Uterus (tissue), 4 donors: ENCODE results near the gene TRNT1. TPM values are rescaled to one million over a fixed set of nuclear protein-coding genes. Genes with fewer than 3 reads are reported as not detected.

Source experiments
- DNase-seq, 2 donors: peaks; one replicate each; pipeline ENCODE4 v3.0.0-alpha.2; 2019 to 2020
- H3K27ac ChIP-seq, 2 donors: fragments of 200-600 bp; sonication (generic); 1 replicate in 1 of 2; 2 replicates in 1 of 2; pipeline ENCODE4 v1.5.1; 2016 to 2018
- H3K27me3 ChIP-seq, 2 donors: fragments of 200-600 bp; sonication (generic); one replicate each; pipeline ENCODE4 v1.5.1; 2018 to 2019; ENCODE audit warnings: control low read depth in 1 of 2
- H3K36me3 ChIP-seq, 2 donors: fragments of 200-600 bp; sonication (generic); one replicate each; pipeline ENCODE4 v1.5.1; 2019; ENCODE audit warnings: control low read depth in 1 of 2
- H3K4me1 ChIP-seq, 2 donors: fragments of 200-600 bp; sonication (generic); one replicate each; pipeline ENCODE4 v1.5.1; 2018 to 2019; ENCODE audit warnings: control low read depth in 1 of 2
- H3K4me3 ChIP-seq, 2 donors: fragments of 200-600 bp; sonication (generic); 1 replicate in 1 of 2; 2 replicates in 1 of 2; pipeline ENCODE4 v1.5.1; 2018 to 2019; ENCODE audit warnings: mild to moderate bottlenecking in 1 of 2
- H3K9me3 ChIP-seq, 2 donors: fragments of 200-600 bp; sonication (generic); one replicate each; pipeline ENCODE4 v1.5.1; 2019; ENCODE audit warnings: control low read depth in 1 of 2
- CTCF ChIP-seq, 4 experiments: fragments of 200-600 bp in 2 of 4; fragments of 450-650 bp in 2 of 4; sonication (generic) in 2 of 4; IDR thresholded peaks; one replicate each; pipeline ENCODE4 v1.5.1; 2016 to 2019; ENCODE audit warnings: antibody characterized with exemption in 4 of 4, mild to moderate bottlenecking in 2 of 4, moderate library complexity in 1 of 4
- POLR2A ChIP-seq, 2 donors: fragments of 450-650 bp; IDR thresholded peaks; one replicate each; pipeline ENCODE4 v1.6.1; 2016; ENCODE audit warnings: antibody characterized with exemption in 2 of 2, mild to moderate bottlenecking in 1 of 2, moderate library complexity in 1 of 2
- intact Hi-C: fragments of 100-400 bp; cut with DNase I; formaldehyde crosslinking; loops from one replicate; pipeline ENCODE4 v1.15.1; 2023; ENCODE audit warnings: low total_unique reads
- total RNA-seq, 4 donors: library from RNA; depleted of rRNA in 3 of 4; stranded (reverse); fragments of >200 nt in 3 of 4; gene quantifications; one replicate each; pipeline versions ENCODE4 v1.1.0 to v1.2.4, GENCODE V29; 2014 to 2023
- donor health status: DM: yes; HTN: yes; CAD: no.

Gene TRNT1
- total RNA-seq, 4 donors from 2014 or later = 12.9 to 38.5 (median 22.8) TPM

GRCh38 chr3:3157484-3157883 is 30.7 kb downstream of the TRNT1 start:
- intact Hi-C loops = no loop called here
- H3K4me1 ChIP-seq = no peaks in the 10 kb centered on the region
- no peak for DNase-seq
- no peak overlapping the region for H3K4me3 ChIP-seq
- no peaks in the 10 kb centered on the region for H3K9me3 ChIP-seq
- H3K27ac ChIP-seq = no peak overlapping the region
- H3K36me3 ChIP-seq = no peaks in the 10 kb centered on the region
- no peaks in the 10 kb centered on the region for H3K27me3 ChIP-seq
- no peak for TF ChIP-seq POLR2A (IDR thresholded peaks at IDR 0.05)
- TF ChIP-seq CTCF (IDR thresholded peaks at IDR 0.05) = no peak

GRCh38 chr3:3160826-3161225 is 34.1 kb downstream of the TRNT1 start:
- intact Hi-C loops = no loop called here
- DNase-seq = no peak
- Histone ChIP-seq H3K9me3 (no peaks in the 10 kb centered on the region), H3K27ac (no peak overlapping the region), H3K4me3 (no peak overlapping the region), H3K27me3 (no peaks in the 10 kb centered on the region), H3K4me1 (no peaks in the 10 kb centered on the region), H3K36me3 (no peaks in the 10 kb centered on the region)
- TF ChIP-seq POLR2A (IDR thresholded peaks at IDR 0.05) (no peak), CTCF (IDR thresholded peaks at IDR 0.05) (no peak)

- DNase-seq = no peak
- no peaks in the 10 kb centered on the region for H3K9me3 ChIP-seq
- no peaks in the 10 kb centered on the region for H3K4me1 ChIP-seq
- intact Hi-C loops = no loop called here
- TF ChIP-seq CTCF (IDR thresholded peaks at IDR 0.05) (no peak), POLR2A (IDR thresholded peaks at IDR 0.05) (no peak)
- no peak overlapping the region for H3K4me3 ChIP-seq
- H3K27ac ChIP-seq = no peak overlapping the region
- no peaks in the 10 kb centered on the region for H3K27me3 ChIP-seq
- no peaks in the 10 kb centered on the region for H3K36me3 ChIP-seq
Measured at GRCh38 chr3:3165241-3165640, 38.5 kb downstream of the TRNT1 start.

GRCh38 chr3:3165650-3166049 is 38.9 kb downstream of the TRNT1 start:
- Histone ChIP-seq H3K36me3 (no peaks in the 10 kb centered on the region), H3K27ac (no peak overlapping the region), H3K4me1 (no peaks in the 10 kb centered on the region), H3K27me3 (no peaks in the 10 kb centered on the region), H3K4me3 (no peak overlapping the region), H3K9me3 (no peaks in the 10 kb centered on the region)
- TF ChIP-seq POLR2A (IDR thresholded peaks at IDR 0.05) = no peak
- no peak for TF ChIP-seq CTCF (IDR thresholded peaks at IDR 0.05)
- intact Hi-C loops = no loop called here
- no peak for DNase-seq

- DNase-seq = no peak
- no peaks in the 10 kb centered on the region for H3K36me3 ChIP-seq
- no peaks in the 10 kb centered on the region for H3K27me3 ChIP-seq
- H3K4me1 ChIP-seq = no peaks in the 10 kb centered on the region
- no peak overlapping the region for H3K4me3 ChIP-seq
- TF ChIP-seq POLR2A (IDR thresholded peaks at IDR 0.05) (no peak), CTCF (IDR thresholded peaks at IDR 0.05) (no peak)
- no peaks in the 10 kb centered on the region for H3K9me3 ChIP-seq
- no peak overlapping the region for H3K27ac ChIP-seq
- intact Hi-C loops = no loop called here
Measured at GRCh38 chr3:3170998-3171397, 44.3 kb downstream of the TRNT1 start.
